ENCODE measurements around the gene PTRHD1. TPM values are rescaled to one million over a fixed set of nuclear protein-coding genes. Genes with fewer than 3 reads are reported as not detected.
"Not testable (repeated sequence)": the region's sequence is repeated elsewhere in the genome, so short reads cannot be mapped to it uniquely, and the experiment has no call there.

Gene PTRHD1, protein sequence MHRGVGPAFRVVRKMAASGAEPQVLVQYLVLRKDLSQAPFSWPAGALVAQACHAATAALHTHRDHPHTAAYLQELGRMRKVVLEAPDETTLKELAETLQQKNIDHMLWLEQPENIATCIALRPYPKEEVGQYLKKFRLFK
- 10 to 100 TPM; 37.7 to 43.1 (median 40.7) TPM for polyA plus RNA-seq (ENCODE audit: insufficient read length in 4 of 4)

DNA sequence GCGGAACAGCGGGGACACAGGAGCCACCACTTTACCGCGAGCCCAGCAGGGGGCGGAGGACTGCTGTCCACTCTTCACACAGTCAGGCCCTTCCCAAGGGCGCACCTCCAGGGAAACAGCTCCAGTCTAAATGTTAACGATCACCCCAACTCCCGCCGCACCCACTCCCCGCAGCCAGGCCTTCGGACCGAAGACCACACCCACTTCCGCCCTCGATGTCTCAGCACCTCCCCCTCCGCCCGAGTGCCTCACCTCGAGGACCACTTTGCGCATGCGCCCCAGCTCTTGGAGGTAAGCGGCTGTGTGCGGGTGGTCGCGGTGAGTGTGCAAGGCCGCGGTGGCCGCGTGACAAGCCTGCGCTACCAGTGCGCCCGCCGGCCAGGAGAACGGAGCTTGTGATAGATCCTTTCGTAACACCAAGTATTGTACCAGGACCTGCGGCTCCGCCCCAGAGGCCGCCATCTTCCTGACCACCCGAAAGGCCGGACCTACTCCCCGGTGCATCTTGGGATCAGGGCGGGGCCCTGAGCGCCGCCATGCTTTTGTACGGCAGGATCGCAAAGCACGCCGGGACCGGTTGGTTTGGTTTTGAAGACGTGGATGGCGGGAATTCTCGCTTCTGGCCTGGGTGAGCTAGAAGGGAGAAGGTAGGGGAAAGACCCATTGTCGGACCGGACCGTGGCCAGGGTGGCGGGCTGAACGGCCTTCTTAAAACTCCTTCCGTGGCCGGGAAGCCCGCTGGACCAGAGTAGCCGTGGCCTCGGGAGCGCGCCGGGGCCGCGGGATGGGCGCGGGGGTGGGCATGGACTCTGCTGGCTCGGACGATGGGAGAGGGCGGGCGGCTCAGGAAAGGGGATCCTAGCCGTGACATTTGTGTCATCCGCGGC lies at the start of gene PTRHD1, which contains the start of gene CENPO:
Gene PTRHD1 (minus strand): TSS at position 518 of the 887 bp plus-strand sequence. CDS start 14 bp downstream, at position 504.
Gene CENPO (plus strand): TSS at position 552 of the 887 bp plus-strand sequence. CDS start 495 bp downstream, outside the sequence.
- peak; percentile 93 to 96 (median 94) for DNase-seq (ENCODE audit: low read depth in 4 of 4, low spot score in 3 of 4)

DNA sequence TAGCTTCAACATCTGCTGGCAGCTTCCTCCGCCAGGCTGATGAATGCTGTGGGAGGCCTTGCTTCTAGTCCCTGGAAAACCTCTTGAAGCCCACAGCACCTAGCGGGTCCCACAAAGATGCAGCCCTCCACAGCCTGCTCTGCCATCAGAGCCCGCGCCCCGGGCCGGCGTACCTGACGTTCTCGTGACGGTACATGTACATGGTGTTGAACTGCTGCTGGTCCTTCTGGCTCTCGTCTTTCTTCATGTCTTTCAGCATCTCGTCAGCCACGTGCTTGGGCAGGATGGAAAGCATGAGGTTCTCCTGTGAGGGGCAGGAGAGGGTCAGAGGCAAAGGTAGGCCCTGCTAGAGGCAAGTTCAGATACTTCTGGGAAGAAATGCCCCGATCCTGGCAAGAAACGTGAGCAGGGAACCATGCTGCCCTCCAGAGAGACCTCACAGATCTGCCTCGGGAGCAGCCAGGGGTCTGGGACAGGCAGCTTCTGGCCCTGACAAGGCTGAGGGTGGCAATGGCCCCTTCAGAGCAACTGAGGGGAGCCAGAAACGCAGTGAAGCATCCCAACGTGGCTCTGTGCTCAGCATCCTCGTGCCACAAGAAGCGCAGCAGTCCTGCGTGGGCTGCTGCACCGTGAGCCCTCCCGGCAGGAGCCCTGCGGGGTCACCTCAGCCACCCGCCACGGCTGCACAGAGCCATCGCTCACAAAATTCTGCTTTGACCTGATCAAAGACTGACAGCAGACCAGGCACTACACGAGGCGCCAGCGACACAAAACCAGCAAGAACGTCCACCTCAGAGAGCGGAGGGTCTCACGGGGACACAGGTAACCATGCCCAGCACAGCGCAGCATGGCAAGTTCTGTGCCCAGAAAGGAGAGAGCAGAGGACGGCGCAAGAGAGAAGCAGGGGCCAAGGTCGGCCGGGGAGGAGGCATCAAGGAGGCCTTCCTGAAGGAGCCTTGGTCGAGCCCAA lies 49.2 kb upstream of the PTRHD1 start:
- no peak for DNase-seq (ENCODE audit: low read depth in 4 of 4, low spot score in 3 of 4)

DNA sequence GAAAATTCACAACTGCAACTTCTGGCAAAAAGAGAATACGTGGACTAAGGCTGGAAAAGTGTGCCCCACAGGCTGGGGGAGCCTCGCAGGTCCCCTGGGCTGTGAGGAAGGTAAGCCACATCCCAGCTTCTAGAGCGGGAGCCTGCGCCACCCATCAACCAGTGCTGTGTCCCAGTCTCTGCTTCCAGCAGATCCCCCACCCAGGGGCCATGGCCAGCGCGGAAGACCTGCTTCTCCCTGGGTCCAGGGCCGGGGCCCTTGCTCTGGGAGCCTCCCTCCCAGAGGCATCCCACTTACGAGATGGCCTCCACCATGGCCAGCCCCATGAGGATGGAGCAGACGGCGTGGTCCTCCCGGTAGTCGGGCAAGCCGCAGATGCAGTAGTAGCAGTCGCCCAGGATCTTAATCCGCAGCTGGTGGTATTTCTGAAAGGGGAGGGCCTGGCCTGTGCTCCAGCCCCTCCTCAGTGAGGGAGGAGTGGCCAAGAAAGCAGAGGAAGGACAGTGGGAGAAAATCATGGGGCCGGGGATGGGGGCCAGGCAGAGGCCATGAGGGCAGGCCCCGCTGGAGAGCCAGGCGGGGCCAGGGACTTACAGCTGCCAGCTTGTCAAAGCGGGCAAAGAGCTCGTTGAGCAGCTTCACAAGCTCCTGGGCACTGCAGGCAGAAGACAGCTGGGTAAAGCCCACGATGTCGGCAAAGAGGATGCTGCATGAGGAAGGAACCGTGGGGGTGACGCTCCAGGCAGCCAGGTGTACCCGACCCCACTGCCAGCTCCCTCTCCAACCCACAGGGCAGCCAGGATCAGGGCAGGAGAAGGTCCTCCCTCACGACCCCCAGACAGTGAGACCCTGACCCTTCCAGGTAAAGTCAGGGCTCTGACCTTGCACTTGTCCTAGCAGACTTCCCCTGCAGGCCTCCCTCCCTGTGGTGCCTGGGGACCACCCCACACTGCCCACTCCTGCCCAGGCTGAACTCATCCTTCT lies 48.1 kb upstream of the PTRHD1 start:
- DNase-seq (ENCODE audit: low read depth in 4 of 4, low spot score in 3 of 4), result no peak

DNA sequence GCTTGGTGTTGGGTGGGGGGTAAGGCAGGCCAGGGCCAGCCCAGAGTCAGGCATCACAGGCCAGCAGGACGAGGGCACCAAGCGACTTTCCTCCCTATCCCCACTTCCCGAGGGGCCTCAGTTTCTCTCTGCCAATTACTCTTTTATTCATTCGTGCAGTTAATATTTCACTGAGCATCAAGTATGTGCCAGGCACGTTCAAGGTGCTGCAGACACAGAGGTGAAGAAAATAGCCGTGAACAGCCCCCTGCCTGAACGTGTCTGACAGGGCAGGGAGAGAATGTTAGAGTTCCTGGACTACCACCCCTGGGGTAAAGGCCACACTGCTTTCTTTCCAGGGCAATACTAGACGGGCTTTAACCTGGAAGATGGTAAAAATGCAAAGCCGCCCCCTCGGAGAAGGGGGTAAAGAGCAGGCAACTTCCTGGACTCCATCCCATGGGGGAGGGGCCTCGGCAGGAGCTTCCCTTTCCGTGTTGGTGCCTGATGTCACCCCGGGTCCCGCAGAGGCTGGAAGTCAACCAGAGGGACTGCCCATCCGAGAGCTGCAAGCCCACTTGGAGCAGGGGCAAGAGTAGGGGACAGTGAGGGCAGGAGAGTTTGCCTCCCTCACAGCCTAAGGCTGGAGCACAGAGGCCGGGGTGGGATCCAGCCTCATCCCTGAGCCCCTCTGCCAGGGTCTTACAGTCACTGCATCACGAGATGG lies 47.1 kb upstream of the PTRHD1 start:
- no peak for DNase-seq (ENCODE audit: low read depth in 4 of 4, low spot score in 3 of 4)

DNA sequence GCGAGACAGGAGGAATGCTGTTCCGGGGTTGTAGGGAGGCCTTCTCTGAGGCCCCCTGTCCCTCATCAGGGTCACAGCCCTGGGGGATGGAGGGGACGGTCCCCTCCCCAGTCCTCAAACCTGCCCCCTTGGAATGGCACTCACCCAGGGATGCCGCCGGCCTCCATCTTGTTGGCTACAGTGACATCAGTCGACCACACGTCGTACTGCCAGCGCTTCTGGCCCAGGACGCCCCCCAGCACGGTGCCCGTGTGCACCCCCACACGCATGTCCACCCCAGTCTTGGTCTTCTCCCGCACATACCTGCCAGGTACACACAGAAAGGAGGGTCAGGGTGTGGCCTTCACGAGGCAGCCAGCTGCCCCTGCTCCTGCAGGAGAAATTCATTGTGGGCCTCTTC lies 46.5 kb upstream of the PTRHD1 start:
- no peak for DNase-seq (ENCODE audit: low read depth in 4 of 4, low spot score in 3 of 4)

DNA sequence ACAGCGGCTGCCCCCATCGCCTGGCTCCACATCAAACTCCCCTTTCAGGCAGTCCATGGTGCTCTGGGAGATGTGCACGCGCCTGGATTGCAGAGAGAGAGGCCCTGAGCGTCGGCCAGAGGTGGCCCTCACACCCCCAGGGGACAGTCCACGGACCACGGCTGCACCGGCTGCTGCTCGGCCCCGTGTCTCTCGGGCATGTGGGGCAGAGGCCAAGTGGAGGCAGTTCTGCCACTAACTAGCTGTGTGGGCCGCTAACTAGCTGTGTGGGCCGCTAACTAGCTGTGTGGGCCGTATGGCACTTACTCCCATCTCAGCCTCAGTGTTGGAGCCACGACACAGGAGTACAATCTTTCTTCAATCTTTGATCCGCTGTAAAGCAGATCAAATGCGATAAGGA lies 45.4 kb upstream of the PTRHD1 start:
- DNase-seq (ENCODE audit: low read depth in 4 of 4, low spot score in 3 of 4), result no peak

DNA sequence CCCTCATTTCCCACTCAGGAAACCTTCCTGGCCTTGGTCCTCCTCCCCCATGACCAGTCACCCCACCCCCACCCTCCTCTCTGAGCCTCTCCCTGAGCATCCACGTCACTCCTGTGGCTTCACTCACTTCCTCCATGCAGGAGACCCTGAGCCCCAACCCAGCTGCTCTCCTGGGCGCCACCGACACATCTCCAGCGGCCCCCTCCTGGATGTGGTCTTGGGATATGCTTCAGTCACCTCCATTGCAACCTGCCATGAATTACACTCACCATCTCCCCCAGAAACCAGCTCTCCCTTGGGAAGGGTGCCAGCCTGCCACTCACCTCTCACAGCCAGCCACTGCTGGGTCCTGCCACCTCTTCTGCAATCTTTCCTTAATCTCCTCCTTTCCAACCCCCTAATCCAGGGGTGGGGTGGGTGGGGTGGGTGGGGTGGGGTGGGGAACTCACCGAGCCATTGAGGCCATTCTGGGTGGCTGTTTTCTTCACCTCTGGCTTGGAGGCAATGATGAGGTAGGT lies 44.9 kb upstream of the PTRHD1 start:
- DNase-seq (ENCODE audit: low read depth in 4 of 4, low spot score in 3 of 4), result no peak

DNA sequence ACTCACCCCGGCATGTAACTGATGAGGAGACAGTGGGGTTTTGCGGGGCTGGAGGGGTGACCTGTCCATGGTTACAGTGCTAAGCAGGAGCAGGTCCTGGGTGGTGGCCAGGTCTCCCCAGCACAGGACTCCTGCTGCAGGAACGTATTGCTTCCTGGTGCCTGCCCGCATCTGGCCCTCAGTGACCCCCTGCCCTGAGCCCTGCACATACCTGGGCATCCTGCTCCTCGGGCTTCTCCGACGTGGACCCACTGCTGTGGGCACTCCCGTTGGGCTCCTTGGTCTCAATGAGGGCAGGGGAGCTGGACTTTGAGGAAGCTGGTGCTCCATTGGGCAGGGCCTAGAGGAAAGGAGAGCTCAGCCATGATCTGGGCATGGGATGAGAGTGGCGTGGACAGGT lies 43.5 kb upstream of the PTRHD1 start:
- DNase-seq (ENCODE audit: low read depth in 4 of 4, low spot score in 3 of 4), result no peak

DNA sequence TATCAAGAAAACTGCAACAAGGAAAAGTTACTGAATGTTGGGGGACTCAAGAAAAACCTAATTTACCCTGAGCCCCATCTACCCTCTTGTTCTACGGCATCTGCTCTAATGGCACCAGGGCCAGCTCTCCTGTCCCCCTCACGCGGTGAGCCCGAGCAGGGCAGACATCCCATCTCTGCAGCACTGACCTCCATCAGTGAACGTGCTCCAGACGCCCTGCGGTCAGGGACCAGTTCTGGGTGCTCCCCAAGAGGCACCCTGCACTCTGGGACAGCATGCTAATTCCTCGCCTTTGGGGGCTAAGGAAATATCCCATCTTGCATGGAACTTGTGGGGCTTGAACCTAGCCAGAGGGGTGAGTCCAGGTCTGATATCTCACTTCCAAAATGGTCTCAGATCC lies 43.0 kb upstream of the PTRHD1 start:
- DNase-seq (ENCODE audit: low read depth in 4 of 4, low spot score in 3 of 4), result no peak

DNA sequence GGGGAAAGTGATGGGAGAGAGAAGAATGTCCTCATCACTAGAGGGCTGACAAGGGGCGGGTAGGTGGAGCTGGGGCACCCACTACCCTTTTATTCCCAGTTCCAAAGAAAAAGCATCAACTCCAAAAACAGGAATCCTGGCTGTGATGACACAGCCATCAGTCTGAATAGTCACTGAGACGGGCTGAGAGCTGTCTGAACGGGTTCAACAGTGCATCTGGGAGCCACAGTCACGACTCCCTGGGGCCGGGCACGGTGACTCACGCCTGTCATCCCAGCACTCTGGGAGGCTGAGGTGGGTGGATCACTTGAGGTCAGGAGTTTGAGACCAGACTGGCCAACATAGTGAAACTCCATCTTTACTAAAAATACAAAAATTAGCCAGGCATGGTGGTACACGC lies 42.2 kb upstream of the PTRHD1 start:
- not testable (repeated sequence) for DNase-seq (ENCODE audit: low read depth in 4 of 4, low spot score in 3 of 4)

DNA sequence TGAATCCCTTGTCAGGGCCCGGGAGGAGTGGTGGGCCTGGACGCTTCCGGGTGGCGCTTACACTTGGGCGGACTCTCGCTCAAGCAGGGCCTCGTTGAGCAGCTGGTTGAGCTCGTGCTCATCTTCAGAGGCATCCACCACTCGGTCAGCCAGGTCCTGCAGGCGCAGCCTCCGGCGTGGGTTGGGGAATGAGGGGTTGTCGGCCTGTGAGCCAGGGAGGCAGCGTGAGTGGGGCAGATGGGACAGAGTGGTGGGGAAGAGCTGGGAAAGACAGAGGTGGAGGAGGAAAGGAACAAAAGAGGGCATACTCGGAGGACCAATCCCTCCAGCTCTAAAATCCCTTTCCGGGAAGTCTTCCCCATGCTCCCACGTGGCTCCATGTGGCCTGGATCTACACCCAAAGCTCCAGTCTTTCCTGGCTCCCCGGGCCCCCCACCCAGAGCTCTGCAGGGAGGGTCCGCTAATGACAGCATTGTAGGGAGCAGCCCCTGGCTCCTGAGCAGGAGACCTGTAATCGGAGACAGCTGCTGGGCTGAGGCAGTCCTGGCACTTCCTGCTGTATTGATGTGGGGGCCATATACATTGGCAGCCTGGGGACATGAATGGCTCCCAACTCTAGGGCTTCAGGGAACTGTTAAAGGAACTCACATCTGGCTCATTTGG lies 41.7 kb upstream of the PTRHD1 start:
- no peak for DNase-seq (ENCODE audit: low read depth in 4 of 4, low spot score in 3 of 4)

DNA sequence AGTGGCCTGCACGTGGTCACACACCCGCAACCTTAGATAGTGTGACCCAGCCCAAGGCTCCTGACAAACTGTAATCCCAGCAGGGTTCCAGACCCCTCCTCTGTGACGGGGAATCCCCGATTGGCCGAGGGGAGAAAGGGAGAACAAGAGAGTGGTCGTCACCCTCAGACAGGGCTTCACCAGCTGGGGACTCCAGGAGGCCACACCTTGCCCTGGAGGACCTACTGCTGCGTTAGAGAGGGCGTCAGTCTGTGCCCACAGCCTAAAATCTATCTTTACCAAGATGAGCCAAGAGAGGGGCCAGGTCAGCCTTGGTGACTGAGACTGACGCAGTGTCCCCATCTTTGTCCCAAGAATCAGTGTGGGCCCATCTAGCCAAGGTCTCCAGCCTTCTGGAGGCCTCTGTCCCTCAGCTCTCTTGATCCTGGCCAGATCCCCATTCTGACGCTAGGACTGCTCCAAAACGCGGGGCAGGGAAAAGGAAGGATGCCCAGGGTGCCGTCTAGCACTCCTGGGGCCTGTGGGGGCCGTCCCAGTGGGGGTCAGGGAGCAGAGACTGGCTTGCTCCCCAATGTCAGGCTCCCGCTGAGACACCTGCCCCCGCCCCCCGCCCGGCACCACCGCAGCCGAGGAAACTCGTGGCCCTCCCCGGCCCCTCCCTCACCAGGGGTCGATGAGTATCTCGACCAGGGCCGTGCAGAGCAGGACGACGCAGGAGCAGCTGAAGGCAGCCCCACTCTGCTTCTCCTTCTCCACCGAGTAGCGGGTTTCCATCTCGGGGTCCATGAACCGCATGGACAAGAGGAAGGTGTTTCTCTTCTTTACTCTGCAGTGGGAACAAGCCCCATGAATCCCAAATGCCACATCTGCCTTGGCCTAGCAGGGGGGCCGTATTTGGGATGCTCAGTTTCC lies 40.9 kb upstream of the PTRHD1 start:
- DNase-seq (ENCODE audit: low read depth in 4 of 4, low spot score in 3 of 4), result no peak

DNA sequence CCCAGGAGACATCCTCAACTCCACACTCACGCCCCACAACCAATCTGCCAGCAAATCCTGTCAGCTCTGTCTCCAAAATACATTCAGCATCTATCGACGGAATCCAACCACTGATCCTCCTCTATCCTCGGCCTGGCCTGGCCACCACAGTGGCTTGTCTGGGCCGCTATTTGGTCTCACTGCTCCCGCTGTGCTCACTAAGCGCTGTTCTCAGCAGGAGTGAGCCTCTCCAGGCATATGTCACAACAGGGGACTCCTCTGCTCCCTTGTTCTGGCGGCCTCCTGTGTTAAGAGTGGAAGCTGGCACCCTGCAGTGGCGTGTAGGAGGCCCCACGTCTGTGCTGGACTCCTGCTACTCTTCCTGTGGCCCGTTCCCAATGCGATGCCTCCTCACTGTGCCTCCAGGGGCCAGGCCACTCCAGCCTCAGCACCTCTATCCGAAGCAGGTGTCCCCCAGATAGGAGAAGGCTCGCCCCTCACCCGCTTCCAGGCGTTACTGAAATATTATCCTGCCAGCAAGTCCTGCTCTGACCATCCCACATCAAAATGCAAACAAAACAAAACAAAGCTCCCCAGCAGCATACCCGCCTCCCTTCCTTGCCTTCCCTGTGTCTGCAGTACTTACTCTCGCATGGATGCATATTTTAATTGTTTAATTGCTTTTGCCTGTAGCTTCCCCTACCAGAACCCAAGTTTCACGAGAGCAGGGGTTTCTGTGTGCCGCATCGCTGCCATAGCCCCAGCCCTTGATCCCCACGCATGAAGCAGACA lies 39.9 kb upstream of the PTRHD1 start:
- DNase-seq (ENCODE audit: low read depth in 4 of 4, low spot score in 3 of 4), result no peak

DNA sequence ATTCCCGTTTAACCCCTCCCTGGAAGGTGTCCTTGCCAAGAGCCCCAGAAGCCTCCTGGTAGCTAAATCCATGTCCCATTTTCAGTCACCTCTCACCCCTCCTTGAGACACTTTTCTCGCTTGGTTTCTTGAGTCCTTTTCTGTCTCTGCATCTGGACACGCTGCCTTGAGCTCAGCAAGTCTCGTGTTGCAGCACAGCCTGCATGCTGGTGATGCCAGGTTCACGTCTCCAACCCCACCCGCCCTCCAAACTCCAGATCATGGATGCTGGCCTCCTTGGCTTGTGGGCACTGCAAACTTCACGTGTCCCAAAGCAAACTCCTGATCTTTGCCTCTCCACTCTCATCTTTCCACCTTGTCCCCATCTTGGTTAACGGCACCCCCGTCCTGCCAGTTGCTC lies 39.3 kb upstream of the PTRHD1 start:
- DNase-seq (ENCODE audit: low read depth in 4 of 4, low spot score in 3 of 4), result no peak

DNA sequence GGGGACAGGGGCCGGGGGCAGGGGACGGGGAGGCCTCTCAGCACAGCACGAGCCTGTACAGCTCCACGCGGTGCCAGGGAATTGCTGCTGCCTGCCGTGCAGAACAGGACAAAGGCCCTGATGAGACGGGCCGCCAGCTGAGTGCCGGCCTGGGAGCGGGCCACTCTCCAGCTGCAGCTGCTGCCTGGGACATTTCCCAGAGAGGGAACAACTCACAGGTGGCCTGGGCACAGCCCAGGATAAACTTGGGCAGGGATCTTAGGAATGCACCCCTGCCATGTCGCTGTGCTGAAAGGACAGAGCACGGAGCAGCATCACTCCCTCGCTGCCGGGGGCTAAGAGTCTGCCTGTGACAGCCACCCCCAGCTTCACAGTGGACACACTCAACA lies 38.9 kb upstream of the PTRHD1 start:
- no peak for DNase-seq (ENCODE audit: low read depth in 4 of 4, low spot score in 3 of 4)

Measured in right renal pelvis (tissue), 4 donors.